HCT116 (cell line): ENCODE results near the gene TFAP2B. TPM values are rescaled to one million over a fixed set of nuclear protein-coding genes. Genes with fewer than 3 reads are reported as not detected.

Experiments used
- ATAC-seq: fragments of 200-7000 bp; cut with Tn5 transposase; 2 replicates; pipeline ENCODE4 v1.9.1; 2020; ENCODE audit warnings: mild to moderate bottlenecking, moderate library complexity
- BruUV-seq: library from RNA; stranded (reverse); fragments of 400-500 nt; replicated peaks from 2 replicates; lab custom pipeline; 2021; lab: Mats Ljungman, UMichigan
- CTCF ChIA-PET: fragments of 300-600 bp; sonication (Branson Sonifier 250); formaldehyde crosslinking; loops from one replicate; lab custom pipeline; 2021; ENCODE audit warnings: antibody characterized with exemption; lab: Charles Lee
- POLR2A ChIA-PET: fragments of 300-600, 350-600 bp; sonication (Branson Sonifier 250); formaldehyde crosslinking; loops from one replicate; lab custom pipeline; 2021; ENCODE audit warnings: antibody characterized with exemption; lab: Charles Lee
- RAD21 ChIA-PET, 2 experiments: fragments of 300-600 bp; sonication (Branson Sonifier 250); formaldehyde crosslinking; loops; one replicate each; lab custom pipeline; 2023; ENCODE audit warnings: low total read pairs in 2 of 2; ENCODE audit not compliant: uncharacterized antibody in 2 of 2, unreplicated experiment in 2 of 2, low non-redundant PET in 1 of 2; lab: Charles Lee
- DNase-seq: peaks from one replicate; pipeline ENCODE4 v3.0.0-alpha.2; 2010; ENCODE audit warnings: low read depth, low spot score
- H2AFZ ChIP-seq: fragments of 200-600 bp; shearing (Covaris generic), sonication (generic); 2 replicates; pipeline ENCODE4 v1.6.1; 2017; ENCODE audit warnings: low read depth, mixed run types, mixed read lengths, antibody characterized with exemption, low read length; ENCODE audit not compliant: poor library complexity, severe bottlenecking
- H3K27ac ChIP-seq: 2 replicates; pipeline ENCODE4 v1.5.1; 2012; ENCODE audit warnings: low read depth, low read length
- H3K27me3 ChIP-seq: fragments of 200-600 bp; sonication (generic); 2 replicates; pipeline ENCODE4 v1.6.1; 2016; ENCODE audit warnings: mixed run types, low read length, mixed read lengths; ENCODE audit not compliant: insufficient read depth
- H3K36me3 ChIP-seq, 2 experiments: fragments of 200-500 bp in 1 of 2; fragments of 200-600 bp in 1 of 2; sonication (Bioruptor generic) in 1 of 2; sonication (generic) in 1 of 2; 2 replicates each; pipeline versions ENCODE4 v1.5.1 to v1.6.1; 2014 to 2016; ENCODE audit warnings: low read length in 2 of 2, inconsistent platforms in 1 of 2, mixed read lengths in 1 of 2, mixed run types in 1 of 2; ENCODE audit not compliant: insufficient read depth in 2 of 2, control insufficient read depth in 1 of 2
- H3K4me1 ChIP-seq, 2 experiments: fragments of 200-600 bp in 1 of 2; sonication (generic) in 1 of 2; 2 replicates each; pipeline versions ENCODE4 v1.5.1 to v1.6.1; 2012 to 2017; ENCODE audit warnings: low read length in 2 of 2, inconsistent platforms in 1 of 2, mild to moderate bottlenecking in 1 of 2, mixed read lengths in 1 of 2, mixed run types in 1 of 2, moderate library complexity in 1 of 2; ENCODE audit not compliant: insufficient read depth in 2 of 2, control insufficient read depth in 1 of 2
- H3K4me2 ChIP-seq: fragments of 200-600 bp; sonication (generic); 2 replicates; pipeline ENCODE4 v1.6.1; 2017; ENCODE audit warnings: mixed run types, low read length, mixed read lengths
- H3K4me3 ChIP-seq, 2 experiments: fragments of 200-600 bp in 1 of 2; sonication (generic) in 1 of 2; replicated peaks in 1 of 2; 2 replicates each; pipeline ENCODE4 v1.5.1; 2011 to 2016; ENCODE audit warnings: low read length in 2 of 2, control low read depth in 1 of 2, low read depth in 1 of 2, mild to moderate bottlenecking in 1 of 2, mixed read lengths in 1 of 2, mixed run types in 1 of 2
- H3K79me2 ChIP-seq: fragments of 200-600 bp; sonication (generic); 2 replicates; pipeline ENCODE4 v1.6.1; 2017; ENCODE audit warnings: mild to moderate bottlenecking, mixed run types, low read length, moderate library complexity, mixed read lengths; ENCODE audit not compliant: insufficient read depth
- H3K9ac ChIP-seq: fragments of 200-600 bp; sonication (generic); 2 replicates; pipeline ENCODE4 v1.6.1; 2016; ENCODE audit warnings: low read length, mixed read lengths
- H3K9me2 ChIP-seq: fragments of 200-600 bp; sonication (generic), shearing (Covaris generic); 2 replicates; pipeline ENCODE4 v1.6.1; 2017; ENCODE audit warnings: mixed run types, mild to moderate bottlenecking, moderate library complexity; ENCODE audit not compliant: insufficient read depth
- H3K9me3 ChIP-seq, 2 experiments: fragments of 200-500 bp in 1 of 2; fragments of 200-600 bp in 1 of 2; sonication (Bioruptor generic) in 1 of 2; sonication (generic) in 1 of 2; 2 replicates each; pipeline ENCODE4 v1.6.1; 2014 to 2017; ENCODE audit warnings: low read length in 2 of 2, mixed read lengths in 2 of 2, inconsistent platforms in 1 of 2, low read depth in 1 of 2, mild to moderate bottlenecking in 1 of 2, mixed run types in 1 of 2, moderate library complexity in 1 of 2; ENCODE audit not compliant: control insufficient read depth in 1 of 2, insufficient read depth in 1 of 2
- H4K20me1 ChIP-seq: fragments of 200-600 bp; sonication (generic), shearing (Covaris generic); 2 replicates; pipeline ENCODE4 v1.6.1; 2017; ENCODE audit warnings: mixed run types, mild to moderate bottlenecking, moderate library complexity; ENCODE audit not compliant: insufficient read depth
- ATF3 ChIP-seq: IDR thresholded peaks from 2 replicates; pipeline ENCODE4 v1.6.1; 2012
- CBX3 ChIP-seq: IDR thresholded peaks from 2 replicates; pipeline ENCODE4 v1.6.1; 2012; ENCODE audit warnings: low read depth
- CEBPB ChIP-seq: IDR thresholded peaks from 2 replicates; pipeline ENCODE4 v1.6.1; 2012; ENCODE audit warnings: low read depth
- CTCF ChIP-seq, 3 experiments: fragments of 200-600 bp in 1 of 3; sonication (generic) in 1 of 3; IDR thresholded peaks in 2 of 3; conservative IDR thresholded peaks in 1 of 3; 2 replicates each; pipeline ENCODE4 v1.5.1; 2012 to 2017; ENCODE audit warnings: low read depth in 2 of 3, low read length in 2 of 3, antibody characterized with exemption in 1 of 3, borderline replicate concordance in 1 of 3, control low read depth in 1 of 3, mild to moderate bottlenecking in 1 of 3, mixed read lengths in 1 of 3, mixed run types in 1 of 3, moderate library complexity in 1 of 3; ENCODE audit not compliant: insufficient read depth in 1 of 3
- EGR1 ChIP-seq: IDR thresholded peaks from 2 replicates; pipeline ENCODE4 v1.6.1; 2012; ENCODE audit warnings: low read depth
- ELF1 ChIP-seq: IDR thresholded peaks from 2 replicates; pipeline ENCODE4 v1.6.1; 2012; ENCODE audit warnings: low read depth, borderline replicate concordance
- EZH2 ChIP-seq: fragments of 200-600 bp; sonication (generic); IDR thresholded peaks from 2 replicates; pipeline ENCODE4 v1.6.1; 2017; ENCODE audit warnings: antibody characterized with exemption, mixed run types
- EZH2phosphoT487 ChIP-seq: fragments of 200-600 bp; IDR thresholded peaks from 2 replicates; pipeline ENCODE4 v1.6.1; 2018; ENCODE audit warnings: antibody characterized with exemption, borderline replicate concordance
- FOSL1 ChIP-seq: IDR thresholded peaks from 2 replicates; pipeline ENCODE4 v1.6.1; 2012; ENCODE audit warnings: low read depth
- JUND ChIP-seq: IDR thresholded peaks from 2 replicates; pipeline ENCODE4 v1.6.1; 2012
- POLR2A ChIP-seq: IDR thresholded peaks from 2 replicates; pipeline ENCODE4 v1.7.0; 2011; ENCODE audit warnings: borderline replicate concordance; ENCODE audit not compliant: insufficient read depth, insufficient read length; ENCODE audit errors: extremely low read depth
- POLR2AphosphoS5 ChIP-seq: IDR thresholded peaks from 2 replicates; pipeline ENCODE4 v1.6.1; 2011; ENCODE audit warnings: mild to moderate bottlenecking, low read depth, low read length, moderate library complexity
- RAD21 ChIP-seq: IDR thresholded peaks from 2 replicates; pipeline ENCODE4 v1.6.1; 2012; ENCODE audit warnings: low read depth, mild to moderate bottlenecking
- SIN3A ChIP-seq: IDR thresholded peaks from 2 replicates; pipeline ENCODE4 v1.6.1; 2012; ENCODE audit warnings: low read depth
- SP1 ChIP-seq: IDR thresholded peaks from 2 replicates; pipeline ENCODE4 v1.6.1; 2012; ENCODE audit warnings: low read depth
- SRF ChIP-seq: IDR thresholded peaks from 2 replicates; pipeline ENCODE4 v1.6.1; 2012; ENCODE audit warnings: low read depth
- ZBTB33 ChIP-seq: IDR thresholded peaks from 2 replicates; pipeline ENCODE4 v1.6.1; 2011; ENCODE audit warnings: mild to moderate bottlenecking, low read length, moderate library complexity; ENCODE audit not compliant: insufficient replicate concordance; ENCODE audit errors: extremely low read depth
- ZFX ChIP-seq: fragments of 450-650 bp; IDR thresholded peaks from 2 replicates; pipeline ENCODE4 v1.6.1; 2017
- ZNF274 ChIP-seq: fragments of 200-500 bp; sonication (Bioruptor generic); IDR thresholded peaks from 2 replicates; pipeline ENCODE4 v1.6.1; 2014; ENCODE audit warnings: mild to moderate bottlenecking, low read depth, low read length, inconsistent platforms
- intact Hi-C: fragments of 100-400 bp; cut with micrococcal nuclease; formaldehyde crosslinking; loops from 2 replicates; pipeline ENCODE4 v1.10.0; 2022
- total RNA-seq: library from RNA; stranded (reverse); gene quantifications from one replicate; pipeline ENCODE4 v1.2.1, GENCODE V29; 2021; ENCODE audit not compliant: unreplicated experiment

Gene TFAP2B
- total RNA-seq, 1 experiment from 2014 or later = not detected

GRCh38 chr6:50851049-50851845, 32.6 kb downstream of the TFAP2B start:
- H3K9ac ChIP-seq = no peak overlapping the region
- BruUV-seq = no TSS peak
- POLR2A ChIA-PET = no interaction called here

More at GRCh38 chr6:50851049-50851845, 32.6 kb downstream of the TFAP2B start:
- ATAC-seq = no peak
- Histone ChIP-seq H3K4me3 (no peak overlapping the region), H3K27ac (no peak overlapping the region), H3K9me3 (peaks cover 0 to 14% of the 10 kb centered on the region in 2 experiments; a peak in 2 of 4 replicates), H2AFZ (no peak overlapping the region), H3K36me3 (no peaks in the 10 kb centered on the region), H3K4me2 (no peak overlapping the region), H3K27me3 (no peaks in the 10 kb centered on the region), H4K20me1 (no peaks in the 10 kb centered on the region), H3K79me2 (no peaks in the 10 kb centered on the region), H3K9me2 (no peaks in the 10 kb centered on the region), H3K4me1 (no peaks in the 10 kb centered on the region)
- TF ChIP-seq CBX3 = no peak
- TF ChIP-seq SP1 = no peak
- TF ChIP-seq CEBPB = no peak
- no peak for TF ChIP-seq CTCF (IDR thresholded peaks at IDR 0.05 in 2 of 3, conservative IDR thresholded peaks at IDR 0.05 in 1 of 3; ENCODE audit: borderline replicate concordance in 1 of 3, insufficient read depth in 1 of 3, low read depth in 2 of 3, low read length in 2 of 3)
- no peak for TF ChIP-seq ATF3
- TF ChIP-seq FOSL1 = no peak
- TF ChIP-seq JUND = no peak
- no peak for TF ChIP-seq ELF1
- TF ChIP-seq SRF = no peak
- no peak for TF ChIP-seq EGR1
- TF ChIP-seq ZFX = no peak
- TF ChIP-seq POLR2A = no peak
- no peak for TF ChIP-seq ZBTB33
- TF ChIP-seq EZH2phosphoT487 = no peak
- TF ChIP-seq POLR2AphosphoS5 = no peak
- TF ChIP-seq EZH2 = no peak
- no peak for TF ChIP-seq SIN3A
- no peak for TF ChIP-seq ZNF274
- no peak for TF ChIP-seq RAD21
- DNase-seq = no peak
- ChIA-PET CTCF (no interaction called here), RAD21 (no interaction called here)
- intact Hi-C loops = no loop called here
